ENCODE data around the gene CACHD1. TPM values are rescaled to one million over a fixed set of nuclear protein-coding genes. Genes with fewer than 3 reads are reported as not detected.

The CACHD1 gene
- total and polyA plus RNA-seq, 2 of the 8 experiments (the other 6 are each of a cell fraction or from before 2014, with no cell fraction given): 22.2 to 42.5 TPM

DNA sequence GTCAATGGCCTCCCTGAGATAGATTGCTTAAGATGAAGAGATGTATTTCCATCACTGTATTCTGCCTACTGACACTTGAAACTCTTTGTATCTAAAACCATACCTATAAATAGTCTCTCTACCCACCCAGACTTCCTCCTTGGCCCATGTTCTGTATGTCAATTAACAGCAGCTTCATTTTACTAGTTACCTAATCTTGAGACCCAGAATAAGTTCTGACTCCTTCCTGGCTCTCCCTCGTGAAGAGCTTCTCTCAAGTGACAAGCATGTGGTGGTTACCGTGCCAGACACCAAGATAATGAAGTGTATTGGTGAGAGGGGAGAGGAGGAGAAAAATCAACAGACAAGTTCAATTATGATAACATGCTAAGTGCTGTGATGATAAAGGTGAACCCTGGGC is 146.1 kb downstream of the CACHD1 start:
- no peak for DNase-seq (ENCODE audit: low read depth in 1 of 2, low spot score in 2 of 2)
- Histone ChIP-seq H3K36me3 (ENCODE audit: control insufficient read depth in 2 of 4, insufficient read depth in 4 of 4, low read length in 3 of 4) (peaks cover 0 to 22% (median 9%) of the 10 kb centered on the region in 4 experiments; a peak in 5 of 8 replicates), H3K4ac (replicated peaks; ENCODE audit: insufficient read length, low read depth, low read length) (no peak overlapping the region), H2AFZ (ENCODE audit: low read length) (no peak overlapping the region), H2BK20ac (ENCODE audit: low read length) (no peak overlapping the region), H3K14ac (ENCODE audit: insufficient read length) (no peak overlapping the region), H4K91ac (replicated peaks; ENCODE audit: insufficient read length, low read length) (no peak overlapping the region), H3K79me2 (ENCODE audit: control insufficient read depth in 1 of 2, insufficient read depth in 2 of 2, low read length in 2 of 2) (peaks cover 0 to 29% of the 10 kb centered on the region in 2 experiments; a peak in 2 of 4 replicates), H3K4me3 (ENCODE audit: extremely low read depth in 1 of 4, insufficient read depth in 2 of 4, low read depth in 3 of 4, low read length in 4 of 4) (no peak overlapping the region), H3K56ac (replicated peaks; ENCODE audit: insufficient read length, low read depth, low read length) (no peak overlapping the region), H4K20me1 (replicated peaks in 1 of 2; ENCODE audit: control insufficient read depth in 1 of 2, insufficient read depth in 2 of 2, low read length in 2 of 2) (no peaks in the 10 kb centered on the region), H2BK12ac (ENCODE audit: low read depth, low read length) (no peak overlapping the region), H4K5ac (ENCODE audit: insufficient read length, low read depth, low read length) (no peak overlapping the region), H3K9me3 (ENCODE audit: insufficient read depth in 2 of 2, low read depth in 1 of 2, low read length in 1 of 2) (peaks cover 1 to 2% of the 10 kb centered on the region in 2 experiments; a peak in 2 of 4 replicates), H3K9ac (replicated peaks in 1 of 4; ENCODE audit: extremely low read depth in 1 of 4, low read depth in 3 of 4, low read length in 3 of 4) (no peak overlapping the region), H3K27me3 (replicated peaks in 1 of 4; ENCODE audit: control insufficient read depth in 3 of 4, extremely low read depth in 1 of 4, insufficient read depth in 3 of 4, low read length in 3 of 4) (no peaks in the 10 kb centered on the region), H4K8ac (ENCODE audit: extremely low read depth, insufficient read depth, low read length) (no peak overlapping the region), H2BK15ac (ENCODE audit: low read length) (no peak overlapping the region), H3K27ac (ENCODE audit: low read depth, low read length) (no peak overlapping the region), H3K18ac (ENCODE audit: extremely low read depth, low read length) (no peak overlapping the region), H3K4me1 (replicated peaks in 1 of 4; ENCODE audit: control insufficient read depth in 3 of 4, insufficient read depth in 4 of 4, low read length in 3 of 4) (no peaks in the 10 kb centered on the region), H3K23ac (ENCODE audit: insufficient read length) (no peak overlapping the region), H3K4me2 (ENCODE audit: insufficient read depth in 1 of 2, low read depth in 2 of 2, low read length in 2 of 2) (no peak overlapping the region), H2BK5ac (ENCODE audit: low read depth, low read length) (no peak overlapping the region), H2AK5ac (ENCODE audit: low read depth, low read length) (no peak overlapping the region), H3K79me1 (ENCODE audit: low read depth, low read length) (no peaks in the 10 kb centered on the region; the same call in 1 of the 2 replicates), H2BK120ac (replicated peaks; ENCODE audit: low read depth, low read length) (no peak overlapping the region), H3K23me2 (ENCODE audit: low read depth, low read length) (no peaks in the 10 kb centered on the region)
- POLR2A ChIA-PET (ENCODE audit: partially characterized antibody): interaction anchor here (0.7 kb wide), 1 partner anchor 20 kb away, joined by 3 read pairs; no protein-coding TSS in a partner anchor
- CTCF ChIA-PET (ENCODE audit: partially characterized antibody): interaction anchor here (0.7 to 2.1 kb wide), 2 partner anchors 14 to 276 kb away, joined by 3 to 5 read pairs; no protein-coding TSS in a partner anchor
- 92% methylated on average over 2 of the region's 2 CpGs; no CpG with 5 or more reads in 1 of the 2 experiments for WGBS, 2 experiments (ENCODE audit: extremely low coverage in 1 of 2, insufficient coverage in 1 of 2, insufficient read length in 1 of 2, insufficient replicate concordance in 2 of 2, low coverage in 1 of 2, low lambda C conversion rate in 2 of 2, missing lambda C conversion rate in 1 of 2)
- no peak for FAIRE-seq
- TF ChIP-seq SIN3A (conservative IDR thresholded peaks at IDR 0.05 in 1 of 2, IDR thresholded peaks at IDR 0.05 in 1 of 2; ENCODE audit: low read depth in 1 of 2, low read length in 2 of 2): no peak
- no peak for TF ChIP-seq JUN (IDR thresholded peaks at IDR 0.05; ENCODE audit: low read depth, low read length)
- no peak for TF ChIP-seq CHD2 (IDR thresholded peaks at IDR 0.05; ENCODE audit: low read length)
- no peak for TF ChIP-seq TBP (IDR thresholded peaks at IDR 0.05; ENCODE audit: low read depth, low read length)
- no peak for TF ChIP-seq KDM4A (IDR thresholded peaks at IDR 0.05; ENCODE audit: low read depth, low read length, severe bottlenecking)
- TF ChIP-seq BRCA1 (IDR thresholded peaks at IDR 0.05; ENCODE audit: low read depth, low read length): no peak
- no peak for TF ChIP-seq CEBPB (IDR thresholded peaks at IDR 0.05; ENCODE audit: low read depth, low read length)
- no peak for TF ChIP-seq GABPA (IDR thresholded peaks at IDR 0.05; ENCODE audit: borderline replicate concordance, insufficient read depth, low read length)
- no peak for TF ChIP-seq SP1 (IDR thresholded peaks at IDR 0.05; ENCODE audit: low read depth, low read length)
- TF ChIP-seq TAF7 (optimal IDR thresholded peaks at IDR 0.05; ENCODE audit: borderline replicate concordance, low read depth, low read length): no peak
- TF ChIP-seq TCF12 (IDR thresholded peaks at IDR 0.05; ENCODE audit: low read depth, low read length): no peak
- TF ChIP-seq BCL11A (IDR thresholded peaks at IDR 0.05; ENCODE audit: low read depth in 2 of 2, low read length in 2 of 2): no peak
- TF ChIP-seq EZH2 (IDR thresholded peaks at IDR 0.05; ENCODE audit: low read depth, low read length, severe bottlenecking): no peak

Data from H1 (cell line).